HG02885 (cell line): ENCODE measurements around the gene TLL1.

Experiments
- ATAC-seq: cut with Tn5 transposase; IDR thresholded peaks from one replicate; pipeline ENCODE4 v1.9.1; 2021; ENCODE audit warnings: mild to moderate bottlenecking; ENCODE audit not compliant: unreplicated experiment, poor library complexity

TLL1 gene

DNA sequence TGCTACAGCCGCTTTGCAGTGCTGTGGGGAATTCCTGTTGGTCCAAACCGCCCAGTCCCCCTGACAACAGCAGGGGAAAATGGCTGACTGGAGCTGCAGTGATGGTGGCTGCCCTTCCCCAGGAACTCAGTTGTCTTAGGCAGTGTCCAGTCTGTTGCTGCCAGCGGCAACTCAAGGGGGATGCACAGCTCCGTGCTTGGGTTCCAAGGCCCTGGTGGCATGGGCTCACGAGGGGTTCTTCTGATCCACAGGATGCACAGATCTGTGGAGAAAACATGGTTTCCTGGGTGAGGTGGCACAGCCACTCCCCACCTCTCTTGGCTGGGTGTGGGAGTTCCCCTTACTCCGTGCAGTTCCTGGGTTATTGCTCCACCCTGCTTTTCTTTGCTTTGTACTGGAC lies 261.2 kb downstream of the TLL1 start:
- ATAC-seq: no peak

GRCh38 chr4:166140951-166141350 lies 267.9 kb downstream of the TLL1 start:
- no peak for ATAC-seq

DNA sequence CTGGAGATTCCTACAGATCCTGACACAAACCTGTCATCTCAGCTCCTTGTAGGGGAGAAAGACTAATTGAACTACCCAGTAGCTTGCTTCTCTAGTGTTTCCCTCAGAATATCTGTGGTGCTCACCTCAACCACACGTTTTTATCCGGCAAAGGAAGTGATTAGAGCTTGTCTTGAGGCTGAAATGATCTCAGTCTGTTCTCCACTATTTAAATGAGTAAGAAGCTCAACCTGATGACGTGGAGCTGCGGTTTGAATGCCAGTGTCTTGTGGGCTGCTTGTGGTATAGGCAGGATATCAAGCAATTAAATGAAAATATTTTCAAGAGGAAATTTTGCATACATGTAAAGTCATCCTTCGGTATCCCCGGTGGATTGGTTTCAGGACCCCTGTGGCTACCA lies 270.2 kb downstream of the TLL1 start:
- ATAC-seq: no peak

DNA sequence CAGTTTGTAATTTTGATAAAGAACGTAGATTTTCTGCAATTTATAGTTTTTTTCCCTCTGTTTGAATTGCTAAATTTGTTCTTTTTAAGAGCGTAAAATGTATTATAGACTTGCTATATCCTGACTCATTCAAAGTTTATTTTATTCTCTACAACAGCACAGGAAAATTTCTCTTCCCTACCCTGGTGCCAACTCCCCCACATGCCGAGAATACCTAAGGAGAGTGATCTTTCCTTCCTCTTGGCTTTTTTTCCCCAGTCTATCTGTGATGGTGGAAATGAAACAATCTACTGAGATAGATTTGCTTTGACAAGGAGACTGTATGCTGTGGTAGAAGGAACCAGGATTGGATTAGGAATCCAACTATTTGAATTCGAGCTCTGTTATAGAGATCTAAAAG lies 271.6 kb downstream of the TLL1 start:
- ATAC-seq: no peak

DNA sequence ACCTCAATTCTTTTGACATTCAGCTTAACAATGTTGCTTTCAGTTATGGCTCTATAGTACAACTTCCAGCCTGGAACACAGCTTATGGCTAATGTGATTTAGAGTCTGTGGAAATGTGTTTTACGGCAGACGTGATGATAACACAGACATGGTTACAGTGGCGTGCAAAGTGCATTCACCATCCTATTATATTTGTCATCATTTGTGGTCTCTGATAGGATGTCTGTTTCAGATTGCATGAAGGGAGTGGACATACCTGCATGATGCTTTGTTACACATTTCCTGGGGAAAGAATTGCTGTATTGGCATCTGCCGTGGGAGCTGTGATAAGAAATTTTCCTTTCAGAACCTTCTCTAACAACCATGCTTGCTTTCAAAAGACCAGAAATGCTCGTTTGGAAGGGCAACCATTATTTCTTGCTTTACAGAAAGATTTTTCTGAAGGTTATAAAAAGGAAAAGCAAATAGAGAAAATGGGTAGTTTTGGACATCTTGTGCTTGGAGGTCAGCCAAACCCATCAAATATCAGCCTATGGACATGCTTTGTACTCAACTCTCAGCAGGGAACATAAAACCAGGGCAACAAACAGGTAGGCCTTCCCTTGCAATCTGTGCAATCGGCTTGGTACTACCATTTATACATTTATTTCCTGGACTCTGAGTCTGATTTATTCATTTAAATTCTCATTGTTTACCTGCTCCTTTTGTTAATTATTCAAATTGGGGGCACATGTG lies 273.9 kb downstream of the TLL1 start:
- ATAC-seq: no peak
